ENCODE data around the gene DDIT3. TPM values are rescaled to one million over a fixed set of nuclear protein-coding genes. Genes with fewer than 3 reads are reported as not detected.

DDIT3 gene
- total and polyA plus RNA-seq, 2 of the 13 experiments (the other 11 are each of a cell fraction or from before 2014, with no cell fraction given) = 27.5 to 48.7 TPM

GRCh38 chr12:57522011-57522886 is 1.9 kb upstream of the DDIT3 start, which contains the start of gene MBD6 (continued):
- TF ChIP-seq ZNF687 (CRISPR knock-in tag; IDR thresholded peaks at IDR 0.05) (peak; percentile 85), ZNF558 (CRISPR knock-in tag; IDR thresholded peaks at IDR 0.05; ENCODE audit: borderline replicate concordance) (0 out of 2 replicates have a peak, but pooled peaks have one; percentile 41), TBX2 (CRISPR knock-in tag; IDR thresholded peaks at IDR 0.05; ENCODE audit: borderline replicate concordance) (peak; percentile 87; the same call in 1 of the 2 replicates), NFKB2 (CRISPR knock-in tag; IDR thresholded peaks at IDR 0.05; ENCODE audit: borderline replicate concordance) (peak; percentile 73; the same call in 1 of the 2 replicates), HDAC1 (CRISPR knock-in tag; IDR thresholded peaks at IDR 0.05) (peak; percentile 95), ZNF543 (CRISPR knock-in tag; IDR thresholded peaks at IDR 0.05) (peak; percentile 89), ZNF18 (CRISPR knock-in tag; IDR thresholded peaks at IDR 0.05; ENCODE audit: insufficient replicate concordance) (peak; percentile 9), MZF1 (CRISPR knock-in tag; IDR thresholded peaks at IDR 0.05; ENCODE audit: borderline replicate concordance) (no peak), KMT2A (CRISPR knock-in tag; IDR thresholded peaks at IDR 0.05) (no peak), SIN3A (IDR thresholded peaks at IDR 0.05; ENCODE audit: borderline replicate concordance, low read depth, low read length) (peak; percentile 94), ZNF343 (CRISPR knock-in tag; IDR thresholded peaks at IDR 0.05) (peak; percentile 88; the same call in 1 of the 2 replicates), RBFOX2 (IDR thresholded peaks at IDR 0.05; ENCODE audit: low read depth, low read length) (peak; percentile 85), REST (IDR thresholded peaks at IDR 0.05; ENCODE audit: borderline replicate concordance in 1 of 2, low read depth in 1 of 2, low read length in 2 of 2) (no peak), ZNF841 (CRISPR knock-in tag; IDR thresholded peaks at IDR 0.05; ENCODE audit: borderline replicate concordance) (no peak), DPF2 (CRISPR knock-in tag; IDR thresholded peaks at IDR 0.05; ENCODE audit: borderline replicate concordance, low read depth) (peak; percentile 68; the same call in 1 of the 2 replicates), ZNF331 (CRISPR knock-in tag; IDR thresholded peaks at IDR 0.05) (no peak), MAFG (CRISPR knock-in tag; IDR thresholded peaks at IDR 0.05) (no peak), NFYC (CRISPR knock-in tag; IDR thresholded peaks at IDR 0.05) (peak; percentile 63), ZNF501 (CRISPR knock-in tag; IDR thresholded peaks at IDR 0.05) (0 out of 2 replicates have a peak, but pooled peaks have one; percentile 58)

Data from HepG2 (cell line).